GM19239 (cell line): ENCODE data around the gene TFEB.

Experiments
- DNase-seq: peaks from one replicate; pipeline ENCODE4 v3.0.0; 2011; ENCODE audit warnings: low spot score; ENCODE audit not compliant: insufficient read length
- FAIRE-seq: peaks from 2 replicates; lab custom pipeline; 2011; peaks lifted over from hg19 to GRCh38; lab: Jason Lieb, UNC

The TFEB gene

GRCh38 chr6:41679696-41680095 lies 55.7 kb downstream of the TFEB start:
- no peak for DNase-seq
- no peak for FAIRE-seq

GRCh38 chr6:41678511-41679084 lies 56.8 kb downstream of the TFEB start:
- DNase-seq (no peak), FAIRE-seq (no peak)

GRCh38 chr6:41677124-41677921 lies 58.1 kb downstream of the TFEB start:
- DNase-seq (no peak), FAIRE-seq (no peak)

GRCh38 chr6:41676431-41676830 lies 59.0 kb downstream of the TFEB start:
- DNase-seq (no peak), FAIRE-seq (no peak)

- FAIRE-seq, result no peak
- no peak for DNase-seq
These were observed 59.4 kb downstream of the TFEB start for GRCh38 chr6:41675992-41676391.

GRCh38 chr6:41675176-41675775 lies 60.1 kb downstream of the TFEB start:
- DNase-seq, result no peak
- no peak for FAIRE-seq

- no peak for DNase-seq
- no peak for FAIRE-seq
These were observed 61.0 kb downstream of the TFEB start for GRCh38 chr6:41674231-41675000.

GRCh38 chr6:41673704-41674000 lies 61.8 kb downstream of the TFEB start:
- FAIRE-seq (no peak), DNase-seq (no peak)

GRCh38 chr6:41672816-41673703 lies 62.3 kb downstream of the TFEB start:
- FAIRE-seq, result no peak

GRCh38 chr6:41672016-41672415 lies 63.4 kb downstream of the TFEB start:
- FAIRE-seq (no peak), DNase-seq (no peak)

More at GRCh38 chr6:41672816-41673703, 62.3 kb downstream of the TFEB start:
- no peak for DNase-seq

GRCh38 chr6:41671376-41671775 lies 64.0 kb downstream of the TFEB start:
- FAIRE-seq, result no peak

GRCh38 chr6:41670703-41671360 lies 64.6 kb downstream of the TFEB start:
- FAIRE-seq (no peak), DNase-seq (no peak)

More at GRCh38 chr6:41671376-41671775, 64.0 kb downstream of the TFEB start:
- no peak for DNase-seq

- DNase-seq, result no peak
- no peak for FAIRE-seq
These were observed 66.4 kb downstream of the TFEB start for GRCh38 chr6:41668968-41669367.

GRCh38 chr6:41667195-41667594 lies 68.2 kb downstream of the TFEB start:
- FAIRE-seq, result no peak
- no peak for DNase-seq

GRCh38 chr6:41664271-41664670 lies 71.1 kb downstream of the TFEB start:
- DNase-seq (no peak), FAIRE-seq (no peak)

GRCh38 chr6:41663568-41663967 lies 71.8 kb downstream of the TFEB start:
- DNase-seq, result no peak
- no peak for FAIRE-seq

- DNase-seq (no peak), FAIRE-seq (no peak)
These were observed 75.5 kb downstream of the TFEB start for GRCh38 chr6:41659935-41660334.

- DNase-seq, result no peak
These were observed 76.8 kb downstream of the TFEB start for GRCh38 chr6:41658636-41659035.

More at GRCh38 chr6:41658636-41659035, 76.8 kb downstream of the TFEB start:
- FAIRE-seq, result no peak
